Stimulated activated CD4-positive, alpha-beta T cell treated with anti-CD3 and anti-CD28 coated beads, Interleukin-2, amount 100 ng/mL, for 24 hours (primary cell): ENCODE data around the gene PHF2.

Experiments used
- DNase-seq, 2 donors: peaks; one replicate each; pipeline ENCODE4 v3.0.0-alpha.2; 2020

Gene PHF2

DNA sequence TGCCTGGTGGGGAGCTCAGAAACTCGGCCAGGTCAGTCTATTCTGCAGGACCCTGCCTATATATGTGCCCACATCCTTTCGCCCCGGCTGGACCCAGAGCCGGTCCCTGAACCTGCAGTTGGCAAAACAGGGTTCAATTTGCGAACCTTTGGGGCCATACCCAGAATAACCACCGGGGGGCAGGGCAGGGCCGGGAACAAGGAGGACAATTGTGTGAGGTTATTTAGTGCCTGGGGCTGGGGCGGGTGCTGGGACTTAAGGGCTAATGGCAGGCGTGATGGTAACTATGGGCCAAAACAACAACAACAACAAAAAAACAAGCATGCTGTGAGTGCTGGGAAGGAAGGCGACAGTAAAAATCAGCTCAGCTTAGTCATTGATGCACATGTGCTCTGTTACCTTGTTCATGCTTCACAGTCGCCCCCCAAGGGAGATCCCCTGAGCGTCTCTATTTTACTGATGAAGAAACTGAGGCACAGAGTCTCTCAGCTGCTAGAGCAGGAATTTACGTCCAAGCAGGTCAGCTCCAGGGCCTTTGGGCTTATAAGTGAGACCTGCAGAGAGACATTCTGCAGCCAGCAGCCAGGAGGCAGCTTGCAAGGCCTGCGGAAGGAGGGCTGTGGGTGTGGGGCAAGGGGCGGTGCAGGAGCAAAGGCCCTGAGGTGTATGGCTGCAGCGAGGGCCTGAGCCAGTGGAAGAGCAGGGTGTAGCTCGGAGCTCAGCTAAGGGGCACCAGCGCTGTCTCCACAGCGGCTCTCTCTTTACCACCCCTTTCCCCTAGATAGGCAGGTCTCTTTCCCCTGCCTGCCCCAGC is 106.0 kb downstream of the PHF2 start:
- peak; percentile 75 to 80 for DNase-seq

DNA sequence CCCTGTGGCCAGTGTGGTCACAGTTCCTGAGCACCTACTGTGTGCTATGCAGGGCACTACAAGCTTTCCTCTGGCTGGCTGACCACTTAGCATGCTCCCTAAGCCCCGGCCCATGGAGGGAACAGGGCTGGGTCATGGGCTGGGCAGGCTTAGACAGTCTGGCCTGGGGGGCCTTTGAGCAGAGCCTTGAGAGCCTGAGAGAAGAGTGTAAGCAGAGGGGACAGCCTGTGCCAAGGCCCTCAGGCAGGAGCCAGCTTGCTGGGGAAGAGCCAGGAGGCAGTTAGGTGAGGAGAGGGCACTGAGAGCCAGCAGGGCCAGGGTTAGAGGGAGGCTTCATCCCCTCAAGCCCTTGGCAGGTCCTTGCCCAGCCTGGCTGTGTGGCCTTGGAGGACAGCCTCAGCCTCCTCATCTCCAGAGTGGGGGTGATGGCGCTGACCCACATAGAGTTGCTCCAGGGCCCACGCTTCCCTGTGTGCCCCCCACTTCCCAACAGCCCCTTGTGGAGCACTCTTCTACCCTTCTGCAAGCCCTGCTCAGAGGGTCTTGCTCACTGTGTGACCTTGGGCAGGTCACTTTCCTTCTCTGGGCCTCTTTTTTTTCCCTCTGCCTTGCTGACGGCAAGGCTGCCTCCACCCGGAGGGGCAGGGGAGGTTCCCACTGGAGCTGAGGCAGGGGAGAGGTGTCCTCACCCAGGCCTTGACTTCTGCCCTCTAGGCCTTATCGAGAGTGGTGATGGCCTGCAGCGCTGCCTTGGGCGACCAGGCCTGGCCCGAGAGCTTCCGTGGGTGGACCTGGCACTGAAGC is 107.1 kb downstream of the PHF2 start:
- no peak for DNase-seq

DNA sequence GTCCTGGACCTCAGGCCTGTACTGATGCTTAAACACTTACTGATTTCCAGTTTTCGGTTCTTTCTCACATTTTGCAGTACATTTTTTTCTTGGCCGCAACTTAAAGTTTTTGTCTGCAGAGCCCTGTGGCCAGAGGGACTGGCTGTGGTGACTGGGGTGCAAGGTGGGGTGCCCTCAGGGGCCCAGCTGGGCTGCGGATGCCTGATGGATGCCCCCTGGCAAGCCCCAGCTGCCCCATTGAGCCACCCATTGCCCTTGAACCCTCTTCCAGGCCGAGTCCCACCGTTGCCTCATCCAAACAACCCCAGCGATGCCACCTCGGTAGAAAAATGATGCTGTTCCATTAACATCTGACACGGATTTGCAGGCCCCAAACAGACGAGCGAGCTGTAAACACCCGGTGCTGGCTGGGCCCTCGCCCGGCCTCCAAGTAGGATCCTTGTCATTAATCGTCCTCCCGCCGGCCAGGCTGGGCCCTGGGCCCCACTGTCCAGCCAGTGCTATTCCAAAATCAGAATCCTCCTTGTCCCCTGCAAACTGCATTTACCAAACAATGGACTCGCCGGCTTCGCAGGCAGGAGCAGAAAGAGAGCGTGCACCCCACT is 107.9 kb downstream of the PHF2 start:
- no peak for DNase-seq

DNA sequence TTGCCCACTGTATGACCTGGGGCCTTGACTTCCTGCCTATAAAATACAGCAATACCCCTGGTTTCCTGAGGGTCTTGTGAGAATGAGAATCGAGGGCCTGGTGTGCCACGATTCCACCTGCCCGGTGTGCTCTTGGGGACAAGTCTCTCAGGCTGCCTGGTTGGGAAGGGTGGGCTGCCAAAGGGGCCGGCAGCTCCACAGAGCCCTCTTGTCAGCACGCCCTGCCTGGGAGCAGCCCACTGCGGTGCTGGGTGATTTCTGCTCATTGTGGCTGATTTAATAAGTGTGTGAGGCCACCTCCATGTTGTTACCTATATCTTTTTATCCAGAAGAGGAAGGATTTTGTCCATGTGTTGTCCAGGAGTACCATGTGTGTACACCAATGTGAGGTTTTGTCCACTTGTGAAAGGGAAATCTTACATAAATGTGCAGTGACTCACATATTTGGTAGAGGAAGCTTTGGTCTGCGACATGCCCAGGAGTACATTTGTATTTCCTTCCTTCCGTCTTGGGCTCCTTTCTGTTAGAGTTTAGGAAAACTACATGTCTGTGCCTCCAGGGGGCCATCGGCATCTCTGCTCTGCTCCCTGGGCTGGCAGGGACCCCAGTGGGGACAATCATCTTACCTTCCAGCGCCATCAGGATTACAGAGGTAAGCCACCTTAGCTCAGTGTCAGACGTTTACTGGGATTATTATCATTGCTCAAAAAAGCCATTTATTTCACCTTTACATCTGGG is 108.6 kb downstream of the PHF2 start:
- no peak for DNase-seq

DNA sequence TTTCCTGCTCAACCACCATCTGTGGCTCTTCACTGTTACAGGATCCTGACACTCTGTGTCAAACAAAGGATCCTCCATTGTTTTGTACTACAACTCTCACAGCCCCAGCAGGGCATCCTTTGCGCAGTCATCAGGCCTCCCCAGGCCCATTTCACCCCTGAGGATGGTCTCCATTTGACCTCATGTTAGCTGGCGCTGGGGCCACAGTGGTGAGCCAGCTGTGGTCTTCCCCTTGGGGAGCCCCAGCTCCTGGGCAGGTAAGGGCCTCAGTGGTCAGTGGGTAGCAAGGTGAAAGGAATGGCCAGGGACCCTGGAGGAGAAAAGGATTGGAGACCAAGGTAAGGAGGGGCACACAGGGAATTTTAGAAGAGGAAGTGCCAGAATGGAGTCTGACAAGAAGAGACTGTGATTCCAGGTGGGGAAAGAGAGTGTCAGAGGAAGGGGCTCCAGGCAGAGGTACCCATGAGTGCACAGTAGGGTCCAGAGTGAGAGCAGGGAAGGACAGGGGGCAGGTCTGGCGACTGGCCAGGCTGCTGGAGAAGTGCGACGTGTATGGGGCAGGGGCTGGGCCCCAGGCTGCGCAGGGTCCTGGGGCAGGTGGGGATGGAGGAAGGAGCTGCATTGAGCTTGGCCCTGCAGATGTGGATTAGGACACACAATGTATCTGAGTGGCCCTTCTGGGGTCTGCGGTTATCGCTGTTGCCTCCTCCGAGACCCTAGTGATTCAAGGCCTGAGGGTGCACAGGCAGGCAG is 109.9 kb downstream of the PHF2 start:
- no peak for DNase-seq

DNA sequence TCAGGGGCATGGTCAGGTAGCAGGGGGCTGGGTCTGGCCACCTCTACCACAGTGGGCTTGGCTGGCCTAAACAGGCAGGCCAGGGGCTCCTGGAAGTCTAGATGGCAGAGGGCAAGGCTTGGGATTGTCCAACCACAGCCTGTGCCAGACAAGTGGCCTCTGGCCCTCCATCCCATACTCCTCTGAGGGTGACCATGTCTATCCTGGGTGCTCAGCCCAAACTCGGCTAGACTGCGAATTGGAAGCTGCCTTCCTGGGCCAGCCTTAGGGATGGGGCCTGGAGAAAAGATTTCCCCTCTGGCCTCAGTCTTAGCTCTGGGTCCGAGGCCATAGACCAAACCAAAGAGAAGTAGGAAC is 110.5 kb downstream of the PHF2 start:
- no peak for DNase-seq

DNA sequence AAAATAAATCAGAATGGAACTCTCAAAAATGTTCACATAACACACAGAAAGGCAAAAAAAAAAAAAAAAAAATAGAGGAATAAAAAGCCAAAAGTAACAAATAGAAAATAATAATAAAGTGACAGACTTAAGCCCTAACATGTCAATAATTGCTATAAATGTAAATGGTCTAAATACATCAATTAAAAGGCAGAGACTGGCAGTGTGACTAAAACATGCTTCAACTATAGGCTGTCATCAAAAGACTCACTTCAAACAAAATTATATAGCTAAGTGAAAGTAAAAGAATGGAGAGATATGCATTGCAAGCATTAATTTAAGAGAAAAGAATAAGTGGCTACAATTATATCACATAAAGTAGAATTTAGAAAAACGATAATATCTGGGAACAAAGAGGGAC is 114.2 kb downstream of the PHF2 start:
- DNase-seq, result no peak

DNA sequence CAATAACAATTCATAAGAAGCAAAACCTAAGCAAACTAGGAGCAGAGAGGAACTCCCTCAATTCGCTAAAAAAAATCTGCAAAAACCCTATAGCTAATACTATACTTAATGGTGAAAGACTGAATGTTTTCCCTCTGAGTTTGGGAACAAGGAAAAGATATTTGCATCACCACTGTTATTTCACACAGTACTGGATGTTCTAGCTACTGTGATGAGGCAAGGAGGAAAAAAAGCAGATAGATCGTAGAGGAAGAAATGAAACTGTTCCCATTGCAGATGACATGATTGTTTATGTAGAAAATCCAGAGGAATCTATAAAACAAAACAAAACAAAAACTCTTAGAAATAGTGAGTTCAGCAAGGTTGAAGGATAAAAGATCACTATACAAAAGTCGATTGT is 116.7 kb downstream of the PHF2 start:
- no peak for DNase-seq

DNA sequence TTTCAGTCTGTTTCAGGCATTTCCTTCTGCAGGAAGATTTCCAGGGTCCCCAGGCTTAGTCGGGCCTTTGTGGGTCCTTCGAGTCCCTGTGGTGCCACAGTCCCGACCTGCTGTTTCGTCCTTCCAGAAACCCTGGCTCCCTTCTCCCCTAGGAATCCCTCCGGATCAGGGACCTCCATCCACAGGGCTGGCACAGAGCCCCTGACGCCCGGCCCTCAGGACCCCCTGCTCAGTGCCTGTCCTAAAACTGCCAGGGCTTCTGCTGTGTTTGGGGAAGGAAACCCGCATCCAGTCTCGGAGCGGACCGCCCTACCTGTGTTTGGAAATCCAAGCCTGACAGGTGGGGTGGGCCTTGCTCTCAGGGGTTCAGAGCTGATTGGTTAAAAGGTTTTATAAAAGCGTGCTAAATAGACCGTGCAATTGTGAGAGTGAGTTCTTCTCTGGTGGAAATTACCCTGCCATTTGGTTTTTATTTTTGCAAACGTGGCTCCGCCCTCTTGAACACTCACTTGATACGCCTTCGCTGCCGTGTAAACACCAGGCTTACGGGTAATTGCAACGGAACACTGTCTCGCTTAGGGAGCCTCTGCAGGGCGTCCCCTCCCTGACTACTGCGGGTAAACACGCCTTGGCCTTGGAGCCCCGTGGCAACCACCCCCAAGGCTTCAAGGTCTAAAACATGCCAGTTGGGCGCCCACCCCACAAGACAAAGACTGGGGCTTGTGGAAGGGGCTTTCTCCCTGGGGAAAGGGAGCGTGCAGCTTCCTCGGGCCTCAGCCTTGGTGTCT is 121.2 kb downstream of the PHF2 start:
- no peak for DNase-seq

DNA sequence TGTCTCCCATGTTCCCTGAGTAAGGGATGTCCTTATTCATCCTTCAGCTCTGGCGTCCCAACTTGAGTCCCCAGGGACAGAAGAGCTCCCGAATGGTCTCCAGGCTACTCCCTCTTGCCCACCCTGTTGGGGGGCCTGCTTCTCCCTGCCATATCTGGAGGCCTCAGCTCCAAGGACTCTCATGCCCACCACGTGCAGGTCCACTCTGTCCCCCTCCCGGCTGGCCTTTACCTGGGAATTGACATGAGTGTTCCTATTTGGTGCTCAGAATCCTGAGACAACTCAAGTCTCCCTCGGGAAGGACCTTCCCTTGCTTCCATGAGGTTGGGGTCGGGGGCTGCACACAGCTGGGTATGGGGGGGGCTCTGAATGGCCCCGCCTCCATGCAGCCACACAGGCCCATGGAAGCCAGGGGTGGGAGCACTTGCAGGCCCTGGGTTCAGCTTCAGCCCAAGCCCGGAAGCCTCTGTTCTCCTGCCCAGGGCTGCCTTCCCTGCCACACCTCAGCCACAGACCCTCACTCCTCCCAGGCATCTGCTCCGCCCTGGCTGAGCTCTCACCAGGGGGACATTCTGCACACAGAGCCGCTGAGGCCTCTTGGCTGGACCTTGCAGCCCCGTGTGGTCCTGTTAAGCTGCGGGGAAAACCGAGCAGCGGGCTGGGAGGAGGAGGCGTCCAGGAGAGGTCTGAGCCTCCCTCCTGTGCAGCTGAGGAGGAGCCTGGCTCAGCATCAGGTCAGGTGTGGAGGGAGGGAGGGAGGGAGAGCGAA is 121.9 kb downstream of the PHF2 start:
- DNase-seq, result no peak

DNA sequence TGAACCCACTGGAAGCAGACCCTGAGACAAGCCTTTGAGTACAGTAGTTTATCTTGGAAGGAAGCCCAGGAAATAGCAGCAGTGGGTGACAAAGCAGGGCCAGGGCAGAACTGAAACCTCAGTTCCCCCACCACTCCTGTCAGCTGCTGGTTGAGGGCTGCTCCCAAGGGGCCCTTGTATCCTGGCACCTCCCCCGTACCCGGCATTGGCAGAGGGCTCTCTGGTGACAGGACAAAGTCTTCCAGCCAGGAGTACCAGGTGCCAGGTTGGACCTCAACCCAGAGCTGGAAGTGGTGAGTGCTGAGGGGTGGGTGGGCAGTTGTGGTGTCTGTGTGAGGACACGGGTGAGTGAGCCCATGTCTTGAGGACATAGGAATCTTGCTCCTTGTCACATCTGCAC is 123.3 kb downstream of the PHF2 start:
- DNase-seq, result no peak

DNA sequence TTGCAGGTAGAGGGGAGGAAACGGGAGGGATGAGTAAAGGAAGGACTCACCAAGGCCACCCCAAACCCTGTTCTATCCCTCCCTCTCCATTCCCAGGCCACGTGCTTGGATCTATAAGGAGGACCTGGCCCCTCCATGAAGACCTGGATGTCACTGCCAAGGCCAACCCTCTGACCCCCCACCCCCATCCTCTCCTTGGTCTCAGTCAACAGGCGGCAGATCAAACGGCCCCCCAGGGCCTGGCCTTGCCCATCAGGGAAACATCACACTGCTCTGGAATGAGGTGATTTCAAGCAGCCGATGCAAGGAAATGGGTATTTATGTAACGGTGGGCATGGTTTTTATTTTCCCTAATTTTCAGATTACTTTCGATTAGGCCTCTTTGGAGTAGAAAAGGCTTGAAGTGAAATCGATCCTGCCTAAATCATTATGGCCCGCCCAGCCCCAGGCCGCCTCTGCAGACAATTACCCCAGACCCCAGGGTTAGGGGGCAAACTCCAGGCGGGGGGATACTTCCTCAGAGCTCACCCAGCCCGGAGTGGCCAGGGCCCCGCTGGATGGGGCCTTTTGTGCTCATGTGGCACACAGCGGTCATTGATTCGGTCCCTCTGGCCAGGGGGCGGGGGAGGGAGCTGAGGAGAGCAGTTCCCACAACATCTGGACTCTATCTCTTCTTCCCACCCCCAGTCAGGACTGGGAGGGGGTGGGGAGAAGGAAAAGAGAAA is 125.3 kb downstream of the PHF2 start:
- DNase-seq, result no peak

DNA sequence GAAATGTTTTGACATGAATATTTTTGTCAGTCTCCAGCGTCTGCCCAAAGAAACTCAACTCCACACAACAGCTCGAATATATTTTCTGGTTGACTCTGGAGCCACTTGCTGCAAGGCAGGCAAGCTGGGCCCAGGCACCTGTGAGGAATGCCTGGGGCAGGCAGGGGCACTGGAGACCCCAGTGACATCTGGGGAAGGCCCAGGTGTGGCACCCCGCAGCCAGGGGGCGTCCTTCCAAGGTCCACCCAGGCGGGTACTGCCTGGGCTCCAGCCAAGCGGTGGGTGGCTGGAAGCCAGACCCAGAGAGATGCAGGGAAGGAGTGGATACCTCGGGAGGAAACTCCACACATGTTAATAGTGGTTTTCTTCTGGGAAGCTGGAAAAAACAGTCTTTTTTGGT is 125.9 kb downstream of the PHF2 start:
- DNase-seq, result no peak

DNA sequence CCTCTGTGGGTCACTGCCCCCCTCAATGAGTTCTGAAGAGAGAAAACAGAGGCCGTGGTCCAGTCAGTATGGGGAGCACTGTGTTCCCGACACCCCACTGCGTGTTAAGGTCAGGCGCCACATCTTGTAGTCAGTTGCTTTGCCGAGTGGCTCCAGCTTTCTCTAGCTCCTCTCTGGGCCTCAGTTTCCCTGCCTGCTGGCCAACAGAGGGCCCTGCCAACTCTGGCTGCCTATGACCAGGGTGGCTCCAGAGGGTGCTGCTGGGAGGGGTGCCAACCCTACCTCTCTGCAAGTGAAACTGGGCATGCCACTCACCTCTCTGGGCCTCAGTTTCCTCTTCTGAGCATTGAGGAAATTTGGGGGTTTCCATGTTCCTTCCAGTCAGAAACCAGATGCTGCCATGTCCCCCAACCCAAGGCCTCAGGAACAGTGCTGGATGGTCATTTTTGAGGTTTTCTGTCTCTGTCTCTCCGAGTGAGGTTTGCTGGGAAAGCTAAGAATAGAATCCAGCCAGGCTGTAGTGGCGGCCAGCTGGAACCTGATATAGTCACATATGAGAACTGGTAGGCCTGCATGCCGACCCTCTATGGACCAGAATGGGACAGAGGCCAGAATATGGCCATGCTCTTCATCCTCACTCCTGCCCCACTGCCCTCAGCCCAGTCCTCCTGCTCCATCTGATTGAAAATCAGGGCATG is 132.1 kb downstream of the PHF2 start:
- DNase-seq, result no peak

DNA sequence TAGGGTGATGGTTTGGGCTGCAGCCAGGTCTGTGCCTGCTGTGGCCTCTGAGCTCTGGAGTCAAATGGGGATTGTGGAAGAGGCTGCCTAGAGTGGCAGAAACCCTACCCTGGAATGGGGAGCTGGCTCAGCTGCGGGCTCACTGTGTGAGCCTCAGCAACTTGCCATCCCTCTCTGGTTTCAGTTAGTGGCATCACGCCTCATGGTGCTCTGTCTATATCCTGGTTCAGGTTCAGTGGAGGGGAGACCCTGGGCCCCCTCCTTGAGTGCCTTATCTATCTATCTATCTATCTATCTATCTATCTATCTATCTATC is 132.6 kb downstream of the PHF2 start:
- no peak for DNase-seq

DNA sequence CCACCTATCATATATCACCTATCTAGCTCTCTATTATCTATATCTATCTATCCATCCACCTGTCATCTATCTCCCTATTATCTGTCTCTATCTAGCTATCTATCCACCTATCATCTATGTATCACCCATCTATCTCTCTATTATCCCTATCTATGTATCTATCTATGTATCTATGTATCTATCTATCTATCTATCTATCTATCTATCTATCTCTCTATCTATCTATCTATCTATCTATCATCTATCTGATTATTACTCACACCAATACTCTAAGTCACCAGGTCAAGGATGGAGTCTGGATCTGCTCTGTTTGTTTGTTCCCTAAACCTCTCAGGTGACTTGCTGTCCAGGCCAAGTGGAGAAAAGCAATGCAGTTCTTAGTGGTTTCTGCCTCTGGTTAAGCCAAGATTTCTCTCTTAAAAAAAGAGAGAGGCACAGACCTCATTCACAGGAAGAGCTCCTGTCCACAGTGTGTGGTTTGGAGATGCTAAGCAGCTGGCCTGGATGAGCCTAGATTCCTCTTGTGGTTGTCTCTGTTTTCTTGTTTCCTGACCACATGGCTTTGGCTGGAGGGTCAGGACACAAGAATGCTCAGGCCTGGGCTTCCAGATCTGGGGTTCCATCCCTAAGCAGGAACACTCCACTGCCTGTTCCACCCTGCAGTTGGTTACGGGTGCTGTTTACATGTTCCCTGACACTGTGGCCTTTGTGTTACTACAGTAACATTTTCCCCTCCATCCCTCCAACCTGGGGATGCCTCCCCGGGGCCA is 133.4 kb downstream of the PHF2 start:
- DNase-seq, result no peak

DNA sequence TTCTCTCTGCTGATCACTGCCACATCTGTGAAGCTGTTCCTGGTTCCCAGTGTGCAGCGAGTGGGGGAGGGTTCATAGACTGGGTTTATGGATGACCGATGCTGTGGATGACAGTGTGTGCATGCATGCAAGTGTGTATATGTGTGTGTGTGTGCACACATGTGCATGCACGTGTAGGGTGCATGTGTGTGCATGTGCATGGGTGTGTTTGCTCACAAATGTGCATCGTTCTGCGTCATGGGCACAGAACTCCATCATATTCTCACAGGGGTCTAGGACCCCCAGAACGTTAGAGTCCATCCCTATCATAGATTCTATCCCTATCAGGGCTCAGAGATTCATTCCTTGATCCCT is 134.0 kb downstream of the PHF2 start:
- no peak for DNase-seq

DNA sequence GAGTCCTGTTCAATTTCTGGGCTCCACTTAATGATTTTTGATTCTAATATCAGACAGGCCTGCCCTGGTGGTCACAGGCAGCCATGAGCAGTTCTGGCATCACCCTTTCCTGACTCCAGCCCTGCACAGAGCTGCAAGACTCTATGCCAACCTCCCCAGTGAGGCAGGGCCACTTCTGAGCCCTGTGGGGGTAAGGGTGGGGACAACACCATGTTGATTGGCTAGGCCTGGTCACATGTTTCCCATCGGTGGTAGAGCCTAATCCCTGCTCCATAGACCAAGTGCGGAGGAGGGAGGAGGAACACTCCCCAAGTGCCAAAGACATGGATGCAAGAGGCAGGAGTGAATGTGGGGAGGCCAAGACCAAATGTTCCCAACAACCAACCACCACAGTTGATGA is 134.6 kb downstream of the PHF2 start:
- DNase-seq, result no peak

DNA sequence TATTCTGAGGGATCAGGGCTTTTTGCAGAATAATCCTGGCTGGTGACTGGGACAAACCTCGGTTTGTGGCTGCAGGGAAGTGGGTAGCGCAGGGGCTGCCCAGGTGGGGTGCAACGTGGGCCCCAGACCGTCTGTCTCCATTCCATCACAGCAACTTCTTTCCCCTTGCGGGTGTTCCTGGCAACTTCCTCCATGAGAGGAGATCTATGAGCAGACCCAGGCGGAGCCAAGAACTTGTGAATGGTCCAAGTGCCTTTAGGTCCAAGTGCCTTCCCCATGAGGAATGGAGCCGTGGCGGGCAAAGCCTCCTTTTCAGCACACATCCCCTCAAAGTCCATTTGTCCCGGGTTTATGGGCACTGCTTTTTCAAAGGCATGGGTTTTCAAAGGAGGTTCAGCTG is 136.5 kb downstream of the PHF2 start:
- no peak for DNase-seq
